Adrenal gland (tissue), 5 donors: ENCODE data around the gene LHPP.

Experiments used
- POLR2A ChIP-seq, 2 donors: fragments of 450-650 bp; IDR thresholded peaks; one replicate each; pipeline ENCODE4 v1.6.1; 2017; ENCODE audit warnings: antibody characterized with exemption in 2 of 2, mild to moderate bottlenecking in 2 of 2, moderate library complexity in 1 of 2
- TF ChIP-seq, protein P1 (sequence below), 6 experiments: fragments of 450-650 bp in 4 of 6; fragments of 200-600 bp in 2 of 6; sonication (generic) in 1 of 6; IDR thresholded peaks; 1 replicate in 5 of 6; 2 replicates in 1 of 6; pipeline versions ENCODE4 v1.5.1 to v1.8.0; 2016 to 2021; ENCODE audit warnings: antibody characterized with exemption in 6 of 6, mild to moderate bottlenecking in 2 of 6, moderate library complexity in 1 of 6
- donor health status: DM: no; HTN: no; CAD: no.

DNA sequence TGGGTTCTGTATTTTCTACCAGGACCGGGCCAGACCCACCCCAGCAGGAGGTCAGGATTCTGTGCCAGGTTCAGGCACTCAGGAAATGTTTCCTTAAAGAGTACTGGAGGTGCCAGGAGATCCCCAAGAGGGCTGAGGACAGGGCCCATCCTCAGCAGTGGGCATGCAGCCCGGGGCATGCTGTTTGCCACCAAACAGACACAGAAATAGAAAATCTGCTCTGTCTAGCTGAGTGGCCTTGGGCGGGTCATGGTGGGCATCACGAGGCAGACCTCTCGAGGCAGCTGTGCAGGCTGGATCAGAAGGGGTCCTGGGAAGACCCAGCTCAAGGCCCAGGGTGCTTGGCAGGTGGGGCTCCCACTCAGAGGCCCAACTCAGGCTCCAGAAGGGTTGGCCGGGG, 177.6 kb downstream of the LHPP start:
- no peak for TF ChIP-seq POLR2A (IDR thresholded peaks at IDR 0.05)
- TF ChIP-seq, protein P1, sequence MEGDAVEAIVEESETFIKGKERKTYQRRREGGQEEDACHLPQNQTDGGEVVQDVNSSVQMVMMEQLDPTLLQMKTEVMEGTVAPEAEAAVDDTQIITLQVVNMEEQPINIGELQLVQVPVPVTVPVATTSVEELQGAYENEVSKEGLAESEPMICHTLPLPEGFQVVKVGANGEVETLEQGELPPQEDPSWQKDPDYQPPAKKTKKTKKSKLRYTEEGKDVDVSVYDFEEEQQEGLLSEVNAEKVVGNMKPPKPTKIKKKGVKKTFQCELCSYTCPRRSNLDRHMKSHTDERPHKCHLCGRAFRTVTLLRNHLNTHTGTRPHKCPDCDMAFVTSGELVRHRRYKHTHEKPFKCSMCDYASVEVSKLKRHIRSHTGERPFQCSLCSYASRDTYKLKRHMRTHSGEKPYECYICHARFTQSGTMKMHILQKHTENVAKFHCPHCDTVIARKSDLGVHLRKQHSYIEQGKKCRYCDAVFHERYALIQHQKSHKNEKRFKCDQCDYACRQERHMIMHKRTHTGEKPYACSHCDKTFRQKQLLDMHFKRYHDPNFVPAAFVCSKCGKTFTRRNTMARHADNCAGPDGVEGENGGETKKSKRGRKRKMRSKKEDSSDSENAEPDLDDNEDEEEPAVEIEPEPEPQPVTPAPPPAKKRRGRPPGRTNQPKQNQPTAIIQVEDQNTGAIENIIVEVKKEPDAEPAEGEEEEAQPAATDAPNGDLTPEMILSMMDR (IDR thresholded peaks at IDR 0.05), result no peak
